ENCODE measurements around the gene MAP3K2.

Gene MAP3K2

DNA sequence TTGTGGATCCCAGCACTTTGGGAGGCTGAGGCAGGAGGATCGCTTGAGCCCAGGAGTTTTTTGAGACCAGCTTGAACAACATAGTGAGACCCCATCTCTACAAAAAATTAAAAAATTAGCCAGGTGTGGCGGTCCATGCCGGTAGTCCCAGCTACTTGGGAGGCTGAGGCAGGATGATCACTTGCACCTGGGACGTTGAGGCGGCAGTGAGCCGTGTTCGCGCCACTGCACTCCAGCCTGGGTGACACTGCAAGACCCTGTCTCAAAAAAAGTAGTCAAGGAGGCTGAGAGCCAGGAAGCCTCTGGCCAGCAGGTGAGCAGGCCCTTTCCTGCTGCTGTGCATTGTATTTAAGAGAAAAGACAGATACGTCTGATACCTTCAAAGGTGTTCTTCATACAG, 19.3 kb upstream of the MAP3K2 start:
- H3K4me3 ChIP-seq (ENCODE audit: low read depth, low read length, poor library complexity, severe bottlenecking), result no peak overlapping the region
- H3K9me3 ChIP-seq (ENCODE audit: low read length), result no peaks in the 10 kb centered on the region
- no peaks in the 10 kb centered on the region for H4K20me1 ChIP-seq (ENCODE audit: insufficient read depth, low read length)
- no peaks in the 10 kb centered on the region for H3K27me3 ChIP-seq (ENCODE audit: insufficient read depth, low read length)
- H3F3A ChIP-seq (ENCODE audit: insufficient read depth, low read length), result no peaks in the 10 kb centered on the region
- TF ChIP-seq, protein P1, sequence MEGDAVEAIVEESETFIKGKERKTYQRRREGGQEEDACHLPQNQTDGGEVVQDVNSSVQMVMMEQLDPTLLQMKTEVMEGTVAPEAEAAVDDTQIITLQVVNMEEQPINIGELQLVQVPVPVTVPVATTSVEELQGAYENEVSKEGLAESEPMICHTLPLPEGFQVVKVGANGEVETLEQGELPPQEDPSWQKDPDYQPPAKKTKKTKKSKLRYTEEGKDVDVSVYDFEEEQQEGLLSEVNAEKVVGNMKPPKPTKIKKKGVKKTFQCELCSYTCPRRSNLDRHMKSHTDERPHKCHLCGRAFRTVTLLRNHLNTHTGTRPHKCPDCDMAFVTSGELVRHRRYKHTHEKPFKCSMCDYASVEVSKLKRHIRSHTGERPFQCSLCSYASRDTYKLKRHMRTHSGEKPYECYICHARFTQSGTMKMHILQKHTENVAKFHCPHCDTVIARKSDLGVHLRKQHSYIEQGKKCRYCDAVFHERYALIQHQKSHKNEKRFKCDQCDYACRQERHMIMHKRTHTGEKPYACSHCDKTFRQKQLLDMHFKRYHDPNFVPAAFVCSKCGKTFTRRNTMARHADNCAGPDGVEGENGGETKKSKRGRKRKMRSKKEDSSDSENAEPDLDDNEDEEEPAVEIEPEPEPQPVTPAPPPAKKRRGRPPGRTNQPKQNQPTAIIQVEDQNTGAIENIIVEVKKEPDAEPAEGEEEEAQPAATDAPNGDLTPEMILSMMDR (IDR thresholded peaks at IDR 0.05; ENCODE audit: low read length), result no peak
- no peak for TF ChIP-seq EZH2 (IDR thresholded peaks at IDR 0.05; ENCODE audit: borderline replicate concordance, low read length)
- no peak overlapping the region for H2AFZ ChIP-seq (ENCODE audit: low read length)
- no peaks in the 10 kb centered on the region for H3K79me2 ChIP-seq (ENCODE audit: insufficient read depth, low read length)
- no peaks in the 10 kb centered on the region for H3K9me2 ChIP-seq (ENCODE audit: low read depth, low read length)
- H3K27ac ChIP-seq (ENCODE audit: low read depth, low read length, poor library complexity, severe bottlenecking), result no peak overlapping the region
- no peak overlapping the region for H3K9ac ChIP-seq (ENCODE audit: low read length)
- peaks cover 27% of the 10 kb centered on the region for H3K4me1 ChIP-seq (ENCODE audit: insufficient read depth, low read length, severe bottlenecking)
- no peaks in the 10 kb centered on the region; the same call in 1 of the 2 replicates for H3K36me3 ChIP-seq (ENCODE audit: insufficient read depth, low read length)
- H3K4me2 ChIP-seq (ENCODE audit: low read length), result no peak overlapping the region

DNA sequence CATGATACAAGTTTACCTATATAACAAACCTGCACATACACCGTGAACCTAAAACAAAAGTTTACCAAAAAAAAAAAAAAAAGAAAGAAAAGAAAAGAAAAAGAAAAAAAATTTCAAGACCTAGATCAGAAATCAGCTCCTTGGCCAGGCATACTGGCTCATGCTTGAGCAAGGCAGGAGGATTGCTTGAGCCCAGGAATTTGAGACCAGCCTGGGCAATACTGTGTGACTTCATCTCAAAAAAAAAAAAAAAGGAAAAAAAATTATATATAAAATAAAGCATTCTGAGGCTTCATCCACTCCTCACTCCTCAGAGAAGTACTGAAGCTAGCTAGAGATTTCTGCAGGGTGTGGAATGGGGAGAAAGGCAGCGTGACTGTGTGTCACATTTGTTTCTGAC, 18.7 kb upstream of the MAP3K2 start:
- no peaks in the 10 kb centered on the region for H3K27me3 ChIP-seq (ENCODE audit: insufficient read depth, low read length)
- H3K9me2 ChIP-seq (ENCODE audit: low read depth, low read length), result no peaks in the 10 kb centered on the region
- no peaks in the 10 kb centered on the region for H3K36me3 ChIP-seq (ENCODE audit: insufficient read depth, low read length)
- H3K4me1 ChIP-seq (ENCODE audit: insufficient read depth, low read length, severe bottlenecking), result peaks cover 20% of the 10 kb centered on the region
- no peaks in the 10 kb centered on the region for H3K79me2 ChIP-seq (ENCODE audit: insufficient read depth, low read length)
- no peaks in the 10 kb centered on the region for H4K20me1 ChIP-seq (ENCODE audit: insufficient read depth, low read length)
- TF ChIP-seq, protein P1 (IDR thresholded peaks at IDR 0.05; ENCODE audit: low read length), result no peak
- TF ChIP-seq EZH2 (IDR thresholded peaks at IDR 0.05; ENCODE audit: borderline replicate concordance, low read length), result no peak
- no peaks in the 10 kb centered on the region for H3F3A ChIP-seq (ENCODE audit: insufficient read depth, low read length)
- no peak overlapping the region for H3K27ac ChIP-seq (ENCODE audit: low read depth, low read length, poor library complexity, severe bottlenecking)
- no peaks in the 10 kb centered on the region for H3K9me3 ChIP-seq (ENCODE audit: low read length)
- H3K4me2 ChIP-seq (ENCODE audit: low read length), result no peak overlapping the region
- no peak overlapping the region for H3K4me3 ChIP-seq (ENCODE audit: low read depth, low read length, poor library complexity, severe bottlenecking)
- no peak overlapping the region for H2AFZ ChIP-seq (ENCODE audit: low read length)
- no peak overlapping the region for H3K9ac ChIP-seq (ENCODE audit: low read length)

DNA sequence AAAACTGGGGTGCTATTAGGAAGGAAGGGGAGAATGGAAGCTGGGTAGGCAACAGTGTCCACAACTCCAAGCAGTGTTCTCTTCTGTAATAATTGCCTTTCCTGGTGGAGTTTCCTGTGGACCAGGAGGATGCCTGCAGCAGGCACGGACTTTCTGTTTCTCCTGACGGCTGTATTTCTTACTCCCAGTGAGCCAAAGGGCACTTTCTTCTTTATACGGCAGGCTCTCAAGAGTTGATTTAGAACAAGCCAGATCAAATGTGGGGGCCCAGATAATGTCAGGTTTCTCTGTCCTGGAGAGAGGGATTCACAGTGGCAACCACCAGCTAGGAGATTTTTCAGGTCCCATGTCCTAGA, 17.5 kb upstream of the MAP3K2 start:
- Histone ChIP-seq H3K9me2 (ENCODE audit: low read depth, low read length) (no peaks in the 10 kb centered on the region), H3K79me2 (ENCODE audit: insufficient read depth, low read length) (no peaks in the 10 kb centered on the region), H3K9me3 (ENCODE audit: low read length) (no peaks in the 10 kb centered on the region), H3K27me3 (ENCODE audit: insufficient read depth, low read length) (no peaks in the 10 kb centered on the region), H3K4me2 (ENCODE audit: low read length) (no peak overlapping the region), H3K4me3 (ENCODE audit: low read depth, low read length, poor library complexity, severe bottlenecking) (no peak overlapping the region), H3K4me1 (ENCODE audit: insufficient read depth, low read length, severe bottlenecking) (peaks cover 9% of the 10 kb centered on the region), H3K27ac (ENCODE audit: low read depth, low read length, poor library complexity, severe bottlenecking) (no peak overlapping the region), H3K36me3 (ENCODE audit: insufficient read depth, low read length) (no peaks in the 10 kb centered on the region), H3K9ac (ENCODE audit: low read length) (no peak overlapping the region), H3F3A (ENCODE audit: insufficient read depth, low read length) (no peaks in the 10 kb centered on the region), H4K20me1 (ENCODE audit: insufficient read depth, low read length) (no peaks in the 10 kb centered on the region), H2AFZ (ENCODE audit: low read length) (no peak overlapping the region)
- TF ChIP-seq, protein P1 (IDR thresholded peaks at IDR 0.05; ENCODE audit: low read length), result no peak
- no peak for TF ChIP-seq EZH2 (IDR thresholded peaks at IDR 0.05; ENCODE audit: borderline replicate concordance, low read length)

Measured in OCI-LY1 (cell line).